Neutrophil (primary cell): ENCODE measurements around the gene ZFPM1.
"Not testable (repeated sequence)": the region's sequence is repeated elsewhere in the genome, so short reads cannot be mapped to it uniquely, and the experiment has no call there.

Source experiments
- H3K27ac ChIP-seq: fragments of 200-600 bp; sonication (generic); 2 replicates; pipeline ENCODE4 v1.5.1; 2016; ENCODE audit warnings: mild to moderate bottlenecking, moderate library complexity
- H3K27me3 ChIP-seq: fragments of 200-600 bp; sonication (generic); 2 replicates; pipeline ENCODE4 v1.6.0; 2016; ENCODE audit warnings: mild to moderate bottlenecking
- H3K36me3 ChIP-seq: fragments of 200-600 bp; sonication (generic); 2 replicates; pipeline ENCODE4 v1.5.1; 2017
- H3K4me1 ChIP-seq, 2 experiments: fragments of 200-600 bp in 1 of 2; sonication (generic) in 1 of 2; 1 replicate in 1 of 2; 2 replicates in 1 of 2; pipeline versions ENCODE4 v1.5.1 to v1.6.1; 2013 to 2016; ENCODE audit warnings: low read depth in 1 of 2, low read length in 1 of 2, mild to moderate bottlenecking in 1 of 2, moderate library complexity in 1 of 2; ENCODE audit not compliant: control insufficient read depth in 1 of 2, insufficient read depth in 1 of 2
- H3K4me3 ChIP-seq, 2 experiments: fragments of 200-600 bp in 1 of 2; sonication (generic) in 1 of 2; 1 replicate in 1 of 2; 2 replicates in 1 of 2; pipeline ENCODE4 v1.5.1; 2013 to 2016; ENCODE audit warnings: low read depth in 1 of 2, low read length in 1 of 2, mild to moderate bottlenecking in 1 of 2, moderate library complexity in 1 of 2
- H3K9me3 ChIP-seq: fragments of 200-600 bp; sonication (generic); 2 replicates; pipeline ENCODE4 v1.5.1; 2016
- TF ChIP-seq, protein P1 (sequence below): fragments of 200-600 bp; sonication (generic); IDR thresholded peaks from 2 replicates; pipeline ENCODE4 v1.5.1; 2016; ENCODE audit warnings: antibody characterized with exemption

Gene ZFPM1

DNA sequence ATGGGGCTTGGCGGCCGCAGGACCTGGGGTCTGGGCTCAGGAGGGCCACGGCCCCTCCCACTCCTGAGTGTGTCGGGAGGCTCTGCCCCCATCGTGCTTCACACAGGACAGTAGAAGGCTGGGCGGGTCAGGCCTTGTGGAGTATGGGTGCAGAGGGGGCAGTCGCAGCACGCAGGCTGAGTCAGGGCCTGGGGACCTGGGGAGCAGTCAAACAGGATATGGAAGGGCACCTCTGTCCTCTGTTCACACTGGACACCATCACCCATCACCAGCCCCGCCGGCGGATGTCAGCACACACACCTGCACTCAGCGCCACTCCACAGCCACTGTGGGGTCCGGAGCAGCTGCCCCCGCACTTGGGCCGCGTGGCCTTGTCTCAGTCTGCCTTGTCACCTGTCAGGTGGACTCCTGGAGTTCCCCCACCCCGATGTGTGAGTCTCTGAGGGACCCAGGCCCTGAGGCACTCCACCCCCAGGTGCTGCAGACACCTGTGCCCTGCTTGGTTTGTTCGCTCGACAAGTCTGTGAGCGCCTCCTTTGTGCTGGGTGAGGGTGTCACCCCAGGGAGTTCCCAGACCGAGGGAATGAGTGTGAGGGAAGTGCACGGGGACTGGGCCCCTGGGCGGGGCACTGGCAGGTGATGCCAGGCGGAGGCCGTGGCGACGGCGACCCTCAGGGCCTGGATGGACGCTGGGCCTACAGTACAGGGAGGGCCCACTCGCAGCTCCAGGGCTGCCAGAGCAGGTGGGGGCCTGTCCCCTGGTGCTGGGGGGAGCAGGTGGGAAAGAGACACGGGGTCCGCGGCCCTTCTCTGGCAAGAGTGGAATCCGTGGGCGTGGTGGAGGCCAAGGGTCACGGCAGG, 31.7 kb downstream of the ZFPM1 start:
- Histone ChIP-seq H3K27me3 (peaks cover 12% of the 10 kb centered on the region), H3K36me3 (no peaks in the 10 kb centered on the region), H3K4me3 (no peak overlapping the region), H3K4me1 (no peaks in the 10 kb centered on the region), H3K9me3 (no peaks in the 10 kb centered on the region), H3K27ac (no peak overlapping the region)
- TF ChIP-seq, protein P1, sequence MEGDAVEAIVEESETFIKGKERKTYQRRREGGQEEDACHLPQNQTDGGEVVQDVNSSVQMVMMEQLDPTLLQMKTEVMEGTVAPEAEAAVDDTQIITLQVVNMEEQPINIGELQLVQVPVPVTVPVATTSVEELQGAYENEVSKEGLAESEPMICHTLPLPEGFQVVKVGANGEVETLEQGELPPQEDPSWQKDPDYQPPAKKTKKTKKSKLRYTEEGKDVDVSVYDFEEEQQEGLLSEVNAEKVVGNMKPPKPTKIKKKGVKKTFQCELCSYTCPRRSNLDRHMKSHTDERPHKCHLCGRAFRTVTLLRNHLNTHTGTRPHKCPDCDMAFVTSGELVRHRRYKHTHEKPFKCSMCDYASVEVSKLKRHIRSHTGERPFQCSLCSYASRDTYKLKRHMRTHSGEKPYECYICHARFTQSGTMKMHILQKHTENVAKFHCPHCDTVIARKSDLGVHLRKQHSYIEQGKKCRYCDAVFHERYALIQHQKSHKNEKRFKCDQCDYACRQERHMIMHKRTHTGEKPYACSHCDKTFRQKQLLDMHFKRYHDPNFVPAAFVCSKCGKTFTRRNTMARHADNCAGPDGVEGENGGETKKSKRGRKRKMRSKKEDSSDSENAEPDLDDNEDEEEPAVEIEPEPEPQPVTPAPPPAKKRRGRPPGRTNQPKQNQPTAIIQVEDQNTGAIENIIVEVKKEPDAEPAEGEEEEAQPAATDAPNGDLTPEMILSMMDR, result no peak

DNA sequence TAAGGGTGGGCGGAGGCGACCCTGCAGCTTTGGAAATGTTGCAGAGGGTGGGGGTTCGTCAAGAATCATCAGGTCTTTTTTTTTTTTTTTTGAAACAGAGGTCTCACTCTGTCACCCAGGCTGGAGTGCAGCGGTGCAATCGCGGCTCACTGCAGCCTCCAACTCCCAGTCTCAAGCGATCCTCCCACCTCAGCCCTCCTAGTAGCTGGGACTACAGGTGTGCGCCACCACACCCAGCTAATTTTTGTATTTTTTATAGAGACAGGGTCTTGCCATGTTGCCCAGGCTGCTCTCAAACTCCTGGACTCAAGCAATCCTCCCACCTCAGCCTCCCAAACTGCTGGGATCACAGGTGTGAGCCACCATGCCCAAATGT, 32.3 kb downstream of the ZFPM1 start:
- H3K36me3 ChIP-seq, result not testable (repeated sequence)

DNA sequence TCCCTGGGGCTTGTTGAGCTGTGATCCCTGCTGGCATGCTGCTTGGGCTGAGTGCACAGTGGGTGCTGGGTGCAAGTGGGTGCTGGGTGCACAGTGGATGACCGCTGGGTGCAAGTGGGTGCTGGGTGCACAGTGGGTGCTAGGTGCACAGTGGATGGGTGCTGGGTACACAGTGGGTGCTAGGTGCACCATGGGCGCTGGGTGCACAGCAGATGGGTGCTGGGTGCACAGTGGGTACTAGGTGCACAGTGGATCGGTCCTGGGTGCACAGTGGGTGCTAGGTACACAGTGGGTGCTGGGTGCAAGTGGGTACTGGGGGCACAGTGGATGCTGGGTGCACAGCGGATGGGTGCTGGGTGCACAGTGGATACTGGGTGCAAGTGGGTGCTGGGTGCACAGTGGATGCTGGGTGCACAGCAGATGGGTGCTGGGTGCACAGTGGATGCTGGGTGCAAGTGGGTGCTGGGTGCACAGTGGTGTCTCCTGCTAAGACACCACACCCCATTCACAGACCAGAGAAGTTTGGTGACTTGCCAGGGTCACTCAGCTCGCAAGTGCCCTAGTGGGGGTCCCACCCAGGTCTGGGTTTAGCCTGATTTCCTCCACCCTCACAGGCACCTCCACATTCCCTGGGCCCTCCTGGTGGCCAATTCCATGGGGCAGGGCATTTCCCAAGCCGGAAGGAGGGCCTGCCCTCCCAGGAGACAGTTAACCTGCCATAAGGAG, 33.5 kb downstream of the ZFPM1 start:
- Histone ChIP-seq H3K4me3 (no peak overlapping the region), H3K27me3 (no peaks in the 10 kb centered on the region), H3K9me3 (no peaks in the 10 kb centered on the region), H3K36me3 (no peaks in the 10 kb centered on the region), H3K27ac (no peak overlapping the region), H3K4me1 (no peaks in the 10 kb centered on the region)
- TF ChIP-seq, protein P1, result no peak

More for the DNA sequence above, 32.3 kb downstream of the ZFPM1 start:
- not testable (repeated sequence) for H3K4me1 ChIP-seq, H3K9me3 ChIP-seq, H3K27me3 ChIP-seq, H3K4me3 ChIP-seq, H3K27ac ChIP-seq

DNA sequence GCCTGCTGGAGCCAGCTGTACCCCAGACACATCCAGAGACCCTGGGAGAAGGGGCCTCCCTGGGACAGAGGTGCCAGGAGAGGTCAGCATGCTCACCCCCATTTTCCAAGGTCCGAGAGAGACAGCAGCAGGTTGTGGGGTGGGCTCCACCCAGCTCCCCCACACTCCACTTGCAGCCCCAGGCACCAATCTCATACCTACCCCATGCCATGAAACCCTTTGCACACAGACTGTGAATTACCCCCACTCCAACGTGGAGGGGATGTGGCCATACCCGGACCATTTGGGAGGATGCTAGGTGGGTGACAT, 34.0 kb downstream of the ZFPM1 start:
- Histone ChIP-seq H3K27ac (no peak overlapping the region), H3K4me3 (no peak overlapping the region), H3K36me3 (no peaks in the 10 kb centered on the region), H3K4me1 (no peaks in the 10 kb centered on the region), H3K9me3 (no peaks in the 10 kb centered on the region), H3K27me3 (no peaks in the 10 kb centered on the region)
- TF ChIP-seq, protein P1, result no peak

DNA sequence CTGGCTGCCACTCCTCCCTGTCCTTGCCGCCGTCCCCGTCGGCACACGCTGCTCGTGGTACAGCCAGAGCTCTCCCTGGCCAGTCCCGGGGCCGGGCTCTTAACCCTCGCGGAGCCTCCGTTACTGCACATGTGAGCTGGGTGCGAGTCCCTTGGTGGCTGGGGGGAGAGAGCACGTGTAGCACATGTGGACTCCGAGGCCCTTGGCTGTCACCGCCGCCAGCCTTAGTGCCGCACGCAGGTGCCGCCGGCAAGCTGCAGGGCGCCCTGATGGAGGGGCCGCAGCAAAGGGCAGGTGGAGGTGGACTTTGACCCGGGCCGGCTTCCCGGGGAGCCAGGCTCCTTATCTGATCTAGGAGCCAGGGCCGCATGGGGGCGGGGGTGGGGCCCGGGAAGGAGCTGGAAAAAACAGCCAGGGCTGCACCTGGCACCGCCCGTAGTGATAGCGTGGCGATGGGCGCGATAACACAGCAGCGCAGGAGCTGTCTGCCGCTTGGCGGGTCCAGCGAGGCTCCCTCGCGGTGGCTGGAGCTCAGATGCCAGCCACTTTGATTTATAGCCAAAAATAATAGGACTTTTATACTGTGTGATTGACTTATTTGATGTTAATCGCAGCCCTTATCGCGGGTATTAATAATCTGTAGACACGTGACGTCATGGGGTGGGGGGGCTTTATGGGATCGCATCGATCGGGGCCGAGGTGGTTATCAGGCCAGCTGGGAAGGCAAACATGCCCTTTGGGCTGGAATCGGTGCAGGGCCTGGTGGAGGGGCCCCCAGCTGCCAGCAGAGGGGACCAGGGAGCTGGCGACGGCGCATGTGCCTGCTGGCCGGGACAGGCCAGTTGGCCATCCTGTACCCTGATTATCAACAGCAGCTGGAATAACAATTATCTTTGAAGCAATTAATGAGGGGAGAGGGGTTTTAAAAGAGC, 35.1 kb downstream of the ZFPM1 start:
- Histone ChIP-seq H3K4me3 (no peak overlapping the region), H3K36me3 (no peaks in the 10 kb centered on the region), H3K4me1 (no peaks in the 10 kb centered on the region), H3K27me3 (no peaks in the 10 kb centered on the region), H3K9me3 (no peaks in the 10 kb centered on the region), H3K27ac (no peak overlapping the region)
- TF ChIP-seq, protein P1, result no peak
